ENCODE measurements around the gene IFT122. TPM values are rescaled to one million over a fixed set of nuclear protein-coding genes. Genes with fewer than 3 reads are reported as not detected.

IFT122 gene
- total RNA-seq, 6 donors from 2014 or later = 23.7 to 126 (median 29.1) TPM

GRCh38 chr3:129562803-129563202 lies 122.8 kb downstream of the IFT122 start:
- no peaks in the 10 kb centered on the region for H3K9me3 ChIP-seq
- peaks cover 34 to 43% (median 38%) of the 10 kb centered on the region in 4 donors for H3K4me1 ChIP-seq
- 84 to 95% methylated on average over 7 to 19 of the region's 19 CpGs for WGBS, 2 donors
- H3K27me3 ChIP-seq = no peaks in the 10 kb centered on the region
- no peak for TF ChIP-seq POLR2A (IDR thresholded peaks at IDR 0.05)
- no peak for TF ChIP-seq EP300 (IDR thresholded peaks at IDR 0.05)
- TF ChIP-seq, protein P1, sequence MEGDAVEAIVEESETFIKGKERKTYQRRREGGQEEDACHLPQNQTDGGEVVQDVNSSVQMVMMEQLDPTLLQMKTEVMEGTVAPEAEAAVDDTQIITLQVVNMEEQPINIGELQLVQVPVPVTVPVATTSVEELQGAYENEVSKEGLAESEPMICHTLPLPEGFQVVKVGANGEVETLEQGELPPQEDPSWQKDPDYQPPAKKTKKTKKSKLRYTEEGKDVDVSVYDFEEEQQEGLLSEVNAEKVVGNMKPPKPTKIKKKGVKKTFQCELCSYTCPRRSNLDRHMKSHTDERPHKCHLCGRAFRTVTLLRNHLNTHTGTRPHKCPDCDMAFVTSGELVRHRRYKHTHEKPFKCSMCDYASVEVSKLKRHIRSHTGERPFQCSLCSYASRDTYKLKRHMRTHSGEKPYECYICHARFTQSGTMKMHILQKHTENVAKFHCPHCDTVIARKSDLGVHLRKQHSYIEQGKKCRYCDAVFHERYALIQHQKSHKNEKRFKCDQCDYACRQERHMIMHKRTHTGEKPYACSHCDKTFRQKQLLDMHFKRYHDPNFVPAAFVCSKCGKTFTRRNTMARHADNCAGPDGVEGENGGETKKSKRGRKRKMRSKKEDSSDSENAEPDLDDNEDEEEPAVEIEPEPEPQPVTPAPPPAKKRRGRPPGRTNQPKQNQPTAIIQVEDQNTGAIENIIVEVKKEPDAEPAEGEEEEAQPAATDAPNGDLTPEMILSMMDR (IDR thresholded peaks at IDR 0.05) = no peak
- no peak for TF ChIP-seq POLR2AphosphoS5 (IDR thresholded peaks at IDR 0.05)
- ATAC-seq (ENCODE audit: low FRiP score in 2 of 2) (no peak), DNase-seq (peak in 1 of 2 donors; percentile 70)
- peaks cover 18 to 96% (median 88%) of the 10 kb centered on the region in 4 donors for H3K36me3 ChIP-seq
- H3K27ac ChIP-seq = peak overlapping the region in 3 of 4 donors; percentile 68 to 78 (median 68)
- no peak overlapping the region for H3K4me3 ChIP-seq

DNA sequence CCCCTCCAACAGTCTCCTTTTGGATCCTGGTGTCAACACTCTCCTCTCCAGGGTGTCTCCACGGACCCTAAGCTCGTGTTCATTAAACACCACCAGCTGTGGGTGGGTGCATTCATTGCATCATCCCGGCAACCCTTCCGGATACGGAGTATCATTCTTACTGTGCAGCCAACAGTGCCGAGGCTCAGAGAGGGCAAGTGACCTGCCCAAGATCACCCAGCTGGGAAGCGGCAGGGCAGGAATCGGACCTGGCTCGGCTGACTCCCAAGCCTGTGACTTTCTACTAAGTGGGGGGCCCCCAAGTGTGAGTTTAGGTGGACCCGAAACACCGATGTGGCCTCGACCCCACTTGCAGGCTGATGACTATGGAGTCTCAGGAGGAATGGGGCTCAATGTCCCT lies 123.3 kb downstream of the IFT122 start:
- no peak for ATAC-seq (ENCODE audit: low FRiP score in 2 of 2)
- peaks cover 14 to 94% (median 84%) of the 10 kb centered on the region in 4 donors for H3K36me3 ChIP-seq

DNA sequence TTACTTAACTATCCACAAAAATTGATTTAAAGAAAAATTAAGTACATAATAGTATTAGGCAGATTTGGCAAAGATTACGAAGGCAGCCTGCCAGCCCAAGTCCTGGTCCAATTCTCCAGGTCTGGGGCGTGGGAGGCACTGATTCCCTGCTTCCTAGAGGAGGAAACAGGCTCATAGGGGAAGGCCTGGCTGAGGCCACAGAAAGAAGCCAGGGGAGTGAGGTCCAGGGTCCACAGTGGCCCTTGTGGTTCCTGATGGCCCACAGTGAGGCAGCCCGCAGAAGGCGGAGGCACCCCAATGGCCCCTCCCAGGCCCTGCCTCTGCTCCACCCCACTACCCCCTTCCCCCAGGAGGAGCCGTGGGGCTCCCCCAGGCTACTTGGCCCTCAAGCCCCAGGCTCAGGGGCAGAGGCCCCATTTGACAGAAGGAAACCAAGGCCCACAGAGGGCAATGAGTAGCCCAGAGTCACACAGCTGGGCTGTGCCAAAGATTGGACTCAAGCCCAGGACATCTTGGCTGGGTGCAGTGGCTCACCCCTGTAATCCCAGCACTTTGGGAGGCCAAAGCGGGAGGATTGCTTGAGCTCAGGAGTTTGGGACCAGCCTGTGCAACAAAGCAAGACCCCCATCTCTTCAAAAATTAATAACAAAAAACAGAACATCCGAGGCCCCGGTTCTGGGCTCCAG lies 124.0 kb downstream of the IFT122 start:
- H3K9me3 ChIP-seq = no peaks in the 10 kb centered on the region
- 77 to 91% methylated on average over 4 to 8 of the region's 8 CpGs for WGBS, 2 donors
- DNase-seq (no peak), ATAC-seq (ENCODE audit: low FRiP score in 2 of 2) (no peak)
- H3K4me1 ChIP-seq = peaks cover 27 to 33% (median 29%) of the 10 kb centered on the region in 4 donors
- peaks cover 14 to 94% (median 81%) of the 10 kb centered on the region in 4 donors for H3K36me3 ChIP-seq
- H3K4me3 ChIP-seq = no peak overlapping the region
- no peaks in the 10 kb centered on the region for H3K27me3 ChIP-seq
- TF ChIP-seq, protein P1 (IDR thresholded peaks at IDR 0.05) = no peak
- TF ChIP-seq POLR2AphosphoS5 (IDR thresholded peaks at IDR 0.05) (no peak), EP300 (IDR thresholded peaks at IDR 0.05) (no peak), POLR2A (IDR thresholded peaks at IDR 0.05) (no peak)
- H3K27ac ChIP-seq = peak overlapping the region; percentile 44 to 78 (median 60)

More for the DNA sequence above, 123.3 kb downstream of the IFT122 start:
- H3K4me1 ChIP-seq = peaks cover 32 to 40% (median 36%) of the 10 kb centered on the region in 4 donors
- H3K27me3 ChIP-seq = no peaks in the 10 kb centered on the region
- DNase-seq = no peak
- peak overlapping the region in 3 of 4 donors; percentile 0 to 78 (median 68) for H3K27ac ChIP-seq
- H3K9me3 ChIP-seq = no peaks in the 10 kb centered on the region
- no peak overlapping the region for H3K4me3 ChIP-seq
- 76 to 95% methylated on average over 5 to 12 of the region's 12 CpGs for WGBS, 2 donors
- TF ChIP-seq, protein P1 (IDR thresholded peaks at IDR 0.05) = no peak
- TF ChIP-seq EP300 (IDR thresholded peaks at IDR 0.05) (no peak), POLR2A (IDR thresholded peaks at IDR 0.05) (no peak), POLR2AphosphoS5 (IDR thresholded peaks at IDR 0.05) (no peak)

DNA sequence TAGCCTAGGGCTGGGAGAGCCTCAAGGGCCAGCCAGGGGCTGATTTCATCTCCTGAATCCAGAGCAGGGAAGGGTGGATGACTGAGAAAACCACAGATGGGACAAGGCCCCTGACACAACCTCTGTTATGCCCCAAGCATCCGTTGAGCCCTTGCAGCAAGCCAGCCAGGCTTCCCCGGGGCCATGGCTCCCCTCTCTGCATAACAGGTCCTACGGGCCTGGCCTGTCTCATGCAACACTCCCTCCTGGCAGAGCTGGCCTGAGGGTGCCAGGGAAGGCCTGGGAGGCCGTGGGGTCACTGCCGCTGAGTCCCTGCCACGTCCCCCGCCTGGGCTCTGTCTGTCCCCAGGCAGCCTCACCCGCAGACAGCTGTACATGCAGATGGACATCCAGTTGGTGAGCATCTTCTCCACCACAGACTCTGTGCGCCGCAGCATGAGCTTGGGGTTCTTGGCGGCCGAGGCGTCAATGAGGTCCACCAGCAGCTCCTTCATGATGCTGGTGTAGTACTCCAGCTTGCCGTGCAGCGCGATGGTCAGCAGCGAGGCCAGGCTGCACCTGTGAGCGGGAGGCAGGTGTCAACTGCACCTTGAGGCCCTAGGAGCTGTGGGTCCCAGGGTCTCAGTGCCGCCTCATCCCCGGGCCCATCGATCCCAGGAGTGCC lies 125.1 kb downstream of the IFT122 start:
- H3K9me3 ChIP-seq = no peaks in the 10 kb centered on the region
- peaks cover 22 to 92% (median 80%) of the 10 kb centered on the region in 4 donors for H3K36me3 ChIP-seq
- H3K27me3 ChIP-seq = no peaks in the 10 kb centered on the region
- 97 to 98% methylated on average over 15 to 17 of the region's 21 CpGs for WGBS, 2 donors
- no peak overlapping the region for H3K4me3 ChIP-seq
- H3K4me1 ChIP-seq = peaks cover 18 to 26% (median 22%) of the 10 kb centered on the region in 4 donors
- TF ChIP-seq, protein P1 (IDR thresholded peaks at IDR 0.05) = no peak
- TF ChIP-seq POLR2A (IDR thresholded peaks at IDR 0.05) (no peak), EP300 (IDR thresholded peaks at IDR 0.05) (no peak), POLR2AphosphoS5 (IDR thresholded peaks at IDR 0.05) (no peak)
- ATAC-seq (ENCODE audit: low FRiP score in 2 of 2) (no peak), DNase-seq (peak in 1 of 2 donors; percentile 82)
- H3K27ac ChIP-seq = peak overlapping the region; percentile 11 to 78 (median 56)

All from upper lobe of left lung (tissue), 6 donors.